Spleen (tissue), 7 donors: ENCODE results near the gene GPR6.

Experiments used
- POLR2A ChIP-seq, 3 donors: fragments of 450-650 bp; IDR thresholded peaks; one replicate each; pipeline ENCODE4 v1.5.1; 2017; ENCODE audit warnings: antibody characterized with exemption in 3 of 3, mild to moderate bottlenecking in 1 of 3
- POLR2AphosphoS5 ChIP-seq, 3 donors: sonication (generic); formaldehyde crosslinking; IDR thresholded peaks; one replicate each; pipeline ENCODE4 v1.5.1; 2017; ENCODE audit warnings: antibody characterized with exemption in 3 of 3
- TF ChIP-seq, protein P1 (sequence below), 11 experiments: fragments of 200-600 bp in 7 of 11; fragments of 450-650 bp in 4 of 11; sonication (generic) in 4 of 11; IDR thresholded peaks in 8 of 11; conservative IDR thresholded peaks in 3 of 11; 1 replicate in 7 of 11; 2 replicates in 4 of 11; pipeline versions ENCODE4 v1.4.0 to v1.8.0; 2016 to 2021; ENCODE audit warnings: antibody characterized with exemption in 11 of 11, inconsistent platforms in 4 of 11, mild to moderate bottlenecking in 1 of 11
- donor health status: DM: no; HTN: no; CAD: no; lungs with moderate emphysema.
- donor health status: DM: no; HTN: no; CAD: no.
- donor health status: DM: no; HTN: no; CAD: no.

DNA sequence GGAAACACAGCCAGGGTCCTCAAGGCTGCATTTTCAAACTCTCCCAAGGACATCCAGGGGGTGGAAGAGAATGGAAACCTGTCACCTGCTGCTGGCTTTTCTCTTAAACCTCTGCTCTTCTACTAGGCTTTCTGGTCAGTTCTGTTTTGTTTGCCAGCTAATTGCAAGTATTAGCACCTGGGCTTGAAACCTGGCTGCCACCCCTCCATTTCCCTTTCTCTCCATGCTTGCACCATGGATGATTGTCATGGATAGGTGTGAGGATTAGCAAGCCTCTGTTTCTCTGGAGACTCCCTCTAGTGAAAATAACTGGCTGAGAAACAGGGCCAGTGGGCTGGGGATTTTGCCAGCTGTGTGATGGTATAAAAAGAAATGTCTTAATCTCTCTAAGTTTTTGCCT lies 33.0 kb upstream of the GPR6 start:
- TF ChIP-seq, protein P1, sequence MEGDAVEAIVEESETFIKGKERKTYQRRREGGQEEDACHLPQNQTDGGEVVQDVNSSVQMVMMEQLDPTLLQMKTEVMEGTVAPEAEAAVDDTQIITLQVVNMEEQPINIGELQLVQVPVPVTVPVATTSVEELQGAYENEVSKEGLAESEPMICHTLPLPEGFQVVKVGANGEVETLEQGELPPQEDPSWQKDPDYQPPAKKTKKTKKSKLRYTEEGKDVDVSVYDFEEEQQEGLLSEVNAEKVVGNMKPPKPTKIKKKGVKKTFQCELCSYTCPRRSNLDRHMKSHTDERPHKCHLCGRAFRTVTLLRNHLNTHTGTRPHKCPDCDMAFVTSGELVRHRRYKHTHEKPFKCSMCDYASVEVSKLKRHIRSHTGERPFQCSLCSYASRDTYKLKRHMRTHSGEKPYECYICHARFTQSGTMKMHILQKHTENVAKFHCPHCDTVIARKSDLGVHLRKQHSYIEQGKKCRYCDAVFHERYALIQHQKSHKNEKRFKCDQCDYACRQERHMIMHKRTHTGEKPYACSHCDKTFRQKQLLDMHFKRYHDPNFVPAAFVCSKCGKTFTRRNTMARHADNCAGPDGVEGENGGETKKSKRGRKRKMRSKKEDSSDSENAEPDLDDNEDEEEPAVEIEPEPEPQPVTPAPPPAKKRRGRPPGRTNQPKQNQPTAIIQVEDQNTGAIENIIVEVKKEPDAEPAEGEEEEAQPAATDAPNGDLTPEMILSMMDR (IDR thresholded peaks at IDR 0.05 in 8 of 11, conservative IDR thresholded peaks at IDR 0.05 in 3 of 11) = no peak
- TF ChIP-seq POLR2A (IDR thresholded peaks at IDR 0.05) = no peak
- no peak for TF ChIP-seq POLR2AphosphoS5 (IDR thresholded peaks at IDR 0.05)
